ENCODE data around the gene CHDH.

DNA sequence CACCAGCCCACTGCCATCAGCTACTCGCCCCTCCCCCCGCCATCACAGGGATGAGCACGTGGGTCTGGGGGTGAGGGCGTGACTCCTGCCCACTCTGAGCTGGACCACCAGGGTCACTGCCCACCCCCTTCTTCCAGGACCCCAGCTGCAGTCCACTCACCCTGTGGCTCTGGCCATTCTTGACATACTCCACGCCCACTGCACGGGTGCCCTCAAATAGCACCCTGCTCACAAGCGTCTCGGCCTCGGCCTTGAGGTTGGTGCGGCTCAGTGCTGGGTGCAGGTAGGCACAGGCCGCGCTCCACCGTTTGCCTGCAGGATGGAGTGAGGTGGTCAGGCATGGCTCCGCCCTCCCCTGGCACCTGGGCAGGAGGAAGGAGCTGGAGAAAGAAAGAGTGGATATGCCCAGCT lies 23.9 kb downstream of the CHDH start:
- TF ChIP-seq, protein P1, sequence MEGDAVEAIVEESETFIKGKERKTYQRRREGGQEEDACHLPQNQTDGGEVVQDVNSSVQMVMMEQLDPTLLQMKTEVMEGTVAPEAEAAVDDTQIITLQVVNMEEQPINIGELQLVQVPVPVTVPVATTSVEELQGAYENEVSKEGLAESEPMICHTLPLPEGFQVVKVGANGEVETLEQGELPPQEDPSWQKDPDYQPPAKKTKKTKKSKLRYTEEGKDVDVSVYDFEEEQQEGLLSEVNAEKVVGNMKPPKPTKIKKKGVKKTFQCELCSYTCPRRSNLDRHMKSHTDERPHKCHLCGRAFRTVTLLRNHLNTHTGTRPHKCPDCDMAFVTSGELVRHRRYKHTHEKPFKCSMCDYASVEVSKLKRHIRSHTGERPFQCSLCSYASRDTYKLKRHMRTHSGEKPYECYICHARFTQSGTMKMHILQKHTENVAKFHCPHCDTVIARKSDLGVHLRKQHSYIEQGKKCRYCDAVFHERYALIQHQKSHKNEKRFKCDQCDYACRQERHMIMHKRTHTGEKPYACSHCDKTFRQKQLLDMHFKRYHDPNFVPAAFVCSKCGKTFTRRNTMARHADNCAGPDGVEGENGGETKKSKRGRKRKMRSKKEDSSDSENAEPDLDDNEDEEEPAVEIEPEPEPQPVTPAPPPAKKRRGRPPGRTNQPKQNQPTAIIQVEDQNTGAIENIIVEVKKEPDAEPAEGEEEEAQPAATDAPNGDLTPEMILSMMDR (IDR thresholded peaks at IDR 0.05): no peak
- no peak for TF ChIP-seq POLR2A (IDR thresholded peaks at IDR 0.05)

All from body of pancreas (tissue), 4 donors.